GM18498 (cell line): ENCODE measurements around the gene PLPPR1.
"Not testable (repeated sequence)": the region's sequence is repeated elsewhere in the genome, so short reads cannot be mapped to it uniquely, and the experiment has no call there.

Experiments
- ATAC-seq: cut with Tn5 transposase; IDR thresholded peaks from one replicate; pipeline ENCODE4 v1.9.1; 2021; ENCODE audit warnings: mild to moderate bottlenecking, moderate library complexity; ENCODE audit not compliant: unreplicated experiment

PLPPR1 gene

DNA sequence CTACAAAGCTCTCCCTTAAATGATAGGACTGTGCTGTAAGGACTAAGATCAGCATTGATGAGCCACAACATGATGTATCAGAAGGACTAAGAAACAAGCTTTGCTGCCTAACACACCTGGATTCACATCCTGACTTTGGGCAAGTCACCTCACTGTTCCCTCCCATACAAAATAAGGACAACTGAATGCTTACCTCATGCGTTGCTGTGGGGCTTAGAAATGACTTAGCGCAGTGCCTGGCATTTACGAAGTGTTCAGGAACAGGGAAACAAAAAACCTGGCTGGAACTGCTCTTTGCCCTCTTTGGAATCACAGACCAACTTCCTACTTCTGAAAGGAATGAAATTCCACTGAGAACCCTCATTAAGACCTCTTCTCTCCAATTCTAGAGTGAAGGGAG is 242.6 kb downstream of the PLPPR1 start:
- no peak for ATAC-seq

DNA sequence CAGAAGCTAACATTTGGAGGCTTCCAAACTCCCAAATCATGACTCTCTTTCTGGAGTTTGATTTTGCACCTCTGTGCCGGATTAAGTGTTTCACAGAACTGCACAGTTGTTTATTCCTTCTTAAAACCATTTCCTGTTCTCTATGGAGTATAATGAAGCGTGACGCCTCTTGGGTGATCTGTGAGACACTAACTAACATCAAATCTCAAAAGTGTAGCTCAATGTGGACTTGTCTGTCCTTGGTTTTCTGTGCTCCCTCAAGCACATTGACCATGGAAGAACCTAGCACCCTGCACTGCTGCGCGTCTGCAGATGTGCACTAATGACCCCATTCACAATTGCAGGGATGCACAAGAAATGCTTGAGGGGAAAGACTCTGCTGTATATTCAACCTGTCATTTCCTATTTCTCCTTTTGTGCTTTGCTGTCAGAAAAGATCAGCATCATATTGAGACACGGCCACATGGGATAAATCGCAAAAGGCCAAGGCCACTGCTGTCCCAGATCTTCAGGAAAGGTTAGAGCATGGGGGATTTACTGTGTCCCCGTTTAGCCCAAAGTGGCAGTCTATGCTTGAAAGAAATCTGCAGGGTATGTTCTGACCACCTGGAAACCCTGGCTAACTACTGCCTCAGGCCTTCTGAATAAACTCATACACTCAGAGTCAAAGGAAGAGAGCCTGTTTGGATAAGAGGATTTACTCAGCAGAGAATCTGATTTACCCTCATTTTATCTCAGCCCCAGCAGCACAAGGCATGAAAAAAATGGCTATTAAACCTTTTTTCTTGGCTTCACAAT is 246.6 kb downstream of the PLPPR1 start:
- no peak for ATAC-seq

DNA sequence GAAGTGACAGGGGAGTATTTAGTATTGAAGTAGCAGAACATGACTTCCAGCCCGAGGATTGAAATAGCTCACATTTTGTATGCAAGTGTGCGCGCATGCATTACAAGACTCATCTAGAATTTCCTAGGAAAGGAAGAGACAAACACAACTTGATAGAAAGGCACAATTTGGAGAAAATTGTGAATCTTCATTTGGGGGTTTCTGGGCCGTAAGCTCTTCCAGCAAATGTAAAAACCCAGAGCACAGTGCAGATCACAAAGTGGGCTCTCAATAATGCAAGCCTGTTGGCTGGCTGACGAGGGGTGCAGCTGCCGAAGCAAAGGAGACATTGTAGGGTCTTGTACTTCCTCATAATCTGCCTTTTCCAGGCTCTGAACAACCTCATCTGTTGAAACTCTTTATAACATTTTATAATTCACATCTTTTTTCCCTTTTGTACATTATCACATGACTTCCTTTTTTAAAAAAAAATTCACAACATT is 247.3 kb downstream of the PLPPR1 start:
- ATAC-seq, result no peak

DNA sequence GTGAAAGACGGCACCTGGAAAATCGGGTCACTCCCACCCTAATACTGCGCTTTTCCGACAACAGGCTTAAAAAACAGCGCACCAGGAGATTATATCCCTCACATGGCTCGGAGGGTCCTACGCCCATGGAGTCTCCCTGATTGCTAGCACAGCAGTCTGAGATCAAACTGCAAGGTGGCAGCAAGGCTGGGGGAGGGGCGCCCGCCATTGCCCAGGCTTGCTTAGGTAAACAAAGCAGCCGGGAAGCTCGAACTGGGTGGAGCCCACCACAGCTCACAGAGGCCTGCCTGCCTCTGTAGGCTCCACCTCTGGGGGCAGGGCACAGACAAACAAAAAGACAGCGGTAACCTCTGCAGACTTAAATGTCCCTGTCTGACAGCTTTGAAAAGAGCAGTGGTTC is 262.5 kb downstream of the PLPPR1 start:
- ATAC-seq, result not testable (repeated sequence)

DNA sequence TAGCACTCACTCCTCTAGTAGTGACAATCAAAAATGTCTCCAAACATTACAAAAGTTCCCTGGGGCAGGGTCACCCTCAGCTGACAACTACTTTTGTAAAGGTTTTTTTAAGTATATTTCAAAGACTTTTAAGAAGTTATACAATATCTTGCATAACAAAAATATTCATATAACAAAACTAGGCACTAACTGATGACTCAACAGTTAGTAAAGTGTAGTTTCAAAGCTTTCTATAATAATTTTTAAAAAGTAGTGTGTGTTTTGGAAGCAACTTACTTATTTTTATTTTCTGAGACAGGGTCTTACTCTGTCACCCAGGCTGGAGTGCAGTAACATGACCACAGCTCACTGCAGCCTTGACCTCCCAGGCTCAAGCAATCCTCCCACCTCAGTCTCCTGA is 271.4 kb downstream of the PLPPR1 start:
- ATAC-seq, result no peak

DNA sequence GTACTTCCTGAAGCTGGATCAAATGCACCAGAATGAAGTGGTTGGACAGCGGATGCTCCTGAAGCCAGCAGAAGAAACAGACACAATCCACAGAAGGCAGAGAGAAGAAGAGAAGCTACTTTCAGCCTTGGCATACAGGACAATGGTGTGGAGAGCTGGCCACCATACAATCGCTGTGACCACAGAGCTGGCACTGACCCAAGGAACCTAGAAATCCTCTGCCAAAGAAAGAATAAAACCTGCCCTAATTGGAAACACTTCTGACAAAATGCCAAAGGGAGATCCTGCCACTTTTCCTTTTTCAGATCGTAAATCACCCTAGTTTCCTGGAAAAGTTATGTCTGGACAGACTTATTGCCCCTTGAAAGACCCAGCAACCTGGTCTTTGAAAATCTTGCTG is 278.5 kb downstream of the PLPPR1 start:
- no peak for ATAC-seq

DNA sequence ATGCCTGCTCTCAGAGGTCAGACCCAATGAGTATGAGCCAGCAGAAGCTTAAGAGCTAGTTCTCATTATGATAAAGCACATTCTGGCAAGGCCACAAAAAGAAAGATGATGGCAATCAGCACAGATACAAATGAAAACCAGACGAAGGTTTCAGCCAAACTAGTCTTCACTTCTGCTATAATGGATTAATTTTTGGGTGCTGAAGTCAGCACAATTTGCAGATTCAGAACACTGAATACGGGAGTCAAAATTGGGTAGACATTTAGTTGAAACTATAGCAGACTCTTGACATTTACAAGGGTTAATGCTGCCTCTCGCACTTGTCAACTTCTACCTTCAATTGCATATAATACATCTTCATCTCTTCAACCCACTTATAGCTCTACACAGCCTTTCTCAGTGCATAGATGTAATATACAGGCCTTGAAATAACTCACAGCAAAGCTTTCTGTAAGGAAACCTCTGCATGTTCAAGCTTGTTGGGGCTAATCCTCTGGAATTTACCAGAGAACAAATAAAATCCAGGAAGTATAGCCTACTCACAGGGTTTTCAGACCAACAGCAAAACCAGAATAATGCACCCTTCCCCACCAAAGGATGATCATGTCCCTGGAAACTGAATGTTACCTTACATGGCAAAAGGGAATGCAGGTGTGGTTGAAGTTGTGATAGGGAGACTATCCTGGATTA is 279.1 kb downstream of the PLPPR1 start:
- ATAC-seq, result no peak

DNA sequence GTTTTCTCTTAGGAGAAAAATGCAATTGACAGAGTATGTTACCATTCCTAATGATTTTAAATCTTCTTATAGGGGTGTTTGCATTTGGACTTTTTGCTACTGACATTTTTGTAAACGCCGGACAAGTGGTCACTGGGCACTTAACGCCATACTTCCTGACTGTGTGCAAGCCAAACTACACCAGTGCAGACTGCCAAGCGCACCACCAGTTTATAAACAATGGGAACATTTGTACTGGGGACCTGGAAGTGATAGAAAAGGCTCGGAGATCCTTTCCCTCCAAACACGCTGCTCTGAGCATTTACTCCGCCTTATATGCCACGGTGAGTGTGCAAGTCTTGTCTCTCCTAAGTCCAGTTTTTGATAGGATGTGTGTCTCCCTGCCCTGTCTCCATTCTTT is 280.6 kb downstream of the PLPPR1 start:
- no peak for ATAC-seq

DNA sequence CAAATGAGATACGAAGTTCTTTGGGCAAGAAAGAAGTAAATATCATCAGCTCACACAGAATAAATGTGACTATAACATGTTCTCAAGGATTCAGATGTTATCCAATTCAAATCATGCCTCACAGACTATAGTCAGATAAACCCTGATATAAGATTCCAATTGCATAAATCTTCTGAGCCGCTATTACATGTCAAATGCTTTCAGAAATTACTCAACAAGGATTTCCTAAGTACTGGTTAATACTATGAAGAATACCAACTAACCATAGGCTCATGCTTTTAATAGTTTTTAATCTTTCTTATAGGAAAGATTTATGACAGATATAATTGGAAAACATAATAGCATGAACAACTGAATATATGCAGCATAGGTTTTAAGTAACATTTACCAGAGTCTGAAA is 282.7 kb downstream of the PLPPR1 start:
- ATAC-seq, result no peak

DNA sequence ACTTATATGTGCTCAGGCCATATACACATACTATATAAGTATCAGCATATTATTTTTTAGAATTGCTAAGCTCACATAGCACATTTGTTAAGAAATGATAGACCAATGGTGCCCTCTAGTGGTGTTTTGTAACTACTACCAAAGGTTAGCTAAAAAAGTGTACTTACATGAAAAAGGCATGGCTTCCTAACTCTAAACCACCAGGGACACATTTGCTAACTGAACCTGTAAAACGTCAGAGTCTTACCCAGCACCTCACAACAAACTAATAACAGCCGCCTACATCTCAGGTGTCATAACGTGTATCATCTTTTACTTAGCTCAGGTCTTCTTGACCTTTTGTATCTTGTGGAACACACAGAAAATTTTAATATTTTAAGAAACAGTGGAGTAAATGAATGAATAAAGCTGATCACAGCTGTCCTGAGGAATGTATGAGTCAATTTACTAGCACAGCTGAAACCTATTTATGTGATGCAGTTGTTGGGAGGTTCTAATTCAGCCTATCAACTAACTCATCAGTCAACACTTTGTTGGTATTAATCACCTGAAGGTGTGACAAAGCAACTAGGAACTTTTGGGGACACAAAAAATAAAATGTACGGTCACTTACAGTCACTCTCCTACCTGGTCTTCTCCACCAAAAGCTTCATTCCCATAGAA is 283.4 kb downstream of the PLPPR1 start:
- peak; percentile 81 for ATAC-seq

DNA sequence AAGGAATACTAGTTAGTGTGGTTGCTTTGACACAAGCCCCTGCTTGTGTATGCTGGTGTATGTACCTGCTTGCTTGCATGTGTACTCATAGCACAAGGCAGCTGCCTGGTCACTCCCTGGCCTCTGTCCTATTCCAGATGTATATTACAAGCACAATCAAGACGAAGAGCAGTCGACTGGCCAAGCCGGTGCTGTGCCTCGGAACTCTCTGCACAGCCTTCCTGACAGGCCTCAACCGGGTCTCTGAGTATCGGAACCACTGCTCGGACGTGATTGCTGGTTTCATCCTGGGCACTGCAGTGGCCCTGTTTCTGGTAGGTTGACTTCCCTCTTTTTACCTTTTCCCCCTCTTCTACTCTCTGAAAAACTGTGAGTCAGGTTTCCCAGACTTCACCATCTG is 284.1 kb downstream of the PLPPR1 start:
- ATAC-seq, result no peak

DNA sequence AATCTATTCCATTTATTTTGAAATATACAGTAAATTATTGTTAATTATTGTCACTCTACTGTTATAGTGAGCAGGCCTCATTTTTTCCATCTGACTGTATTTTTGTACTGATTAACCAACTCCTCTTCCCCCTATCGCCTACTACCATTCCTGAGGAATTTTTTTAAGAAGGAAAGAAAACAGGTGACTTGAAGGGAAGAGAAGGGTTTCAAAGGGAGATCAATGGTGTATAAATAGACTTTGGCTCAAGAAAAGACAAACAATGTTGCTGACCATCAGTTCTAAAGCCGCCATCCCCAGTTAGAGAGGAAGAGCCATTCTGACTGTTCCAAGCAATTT is 286.6 kb downstream of the PLPPR1 start:
- no peak for ATAC-seq

DNA sequence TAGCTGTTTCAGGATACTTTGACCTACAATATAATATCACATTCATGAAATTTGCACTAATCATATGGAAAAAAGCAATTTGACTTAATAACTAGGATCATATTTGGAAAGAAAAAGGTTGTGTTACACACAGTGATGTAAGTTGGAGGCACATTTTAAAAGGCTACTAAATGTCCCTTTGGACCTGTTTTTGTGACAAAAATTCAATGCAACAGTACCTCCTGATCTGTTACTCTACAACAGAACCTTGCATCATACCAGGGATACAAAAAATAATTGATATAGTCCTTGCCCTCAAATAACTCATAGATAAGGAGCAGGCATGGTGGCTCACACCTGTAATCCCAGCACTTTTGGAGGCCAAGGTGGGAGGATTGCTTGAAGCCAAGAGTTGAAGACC is 289.2 kb downstream of the PLPPR1 start:
- no peak for ATAC-seq

DNA sequence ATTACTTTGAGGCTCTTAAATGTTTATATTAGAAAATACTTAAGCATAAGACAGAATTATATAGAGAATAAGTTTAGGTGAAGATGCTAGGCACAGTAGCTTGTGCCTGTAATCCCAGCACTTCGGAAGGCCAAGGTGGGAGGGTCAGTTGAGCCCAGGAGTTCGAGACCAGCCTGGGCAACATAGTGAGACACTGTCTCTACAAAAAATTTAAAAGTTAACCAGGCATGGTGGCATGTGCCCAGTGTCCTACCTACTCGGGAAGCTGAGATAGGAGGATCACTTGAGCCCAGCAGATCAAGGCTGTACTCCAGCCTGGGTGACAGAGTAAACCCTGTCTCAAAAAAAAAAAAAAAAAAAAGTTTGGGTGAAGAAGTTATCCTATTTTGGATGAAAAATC is 294.6 kb downstream of the PLPPR1 start:
- ATAC-seq, result no peak

DNA sequence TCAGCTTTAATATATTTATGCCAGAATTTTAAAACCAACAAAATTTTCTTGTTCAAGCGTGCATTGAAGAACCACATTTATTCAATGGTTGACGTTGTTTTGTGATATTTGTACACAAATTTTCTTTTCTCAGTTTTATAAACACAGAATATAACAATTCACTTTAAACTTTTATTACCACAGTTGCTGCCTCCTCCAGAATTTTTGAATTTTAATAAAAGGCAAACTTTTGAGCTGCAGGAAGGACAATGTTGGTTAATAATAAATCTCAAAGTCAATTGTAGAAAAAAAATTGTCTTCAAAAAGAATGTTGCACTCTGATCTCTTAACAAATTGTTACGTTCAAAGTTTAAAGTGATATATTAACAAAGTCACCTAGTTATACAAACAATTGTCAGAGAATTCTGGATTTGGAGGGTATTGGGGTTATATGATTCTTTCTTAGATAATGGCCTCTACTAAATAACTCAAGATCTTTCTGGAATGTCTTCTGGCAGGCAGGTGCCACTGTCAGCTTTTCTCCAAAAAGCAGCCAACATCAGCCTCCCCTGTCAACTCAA is 295.8 kb downstream of the PLPPR1 start:
- ATAC-seq, result no peak

DNA sequence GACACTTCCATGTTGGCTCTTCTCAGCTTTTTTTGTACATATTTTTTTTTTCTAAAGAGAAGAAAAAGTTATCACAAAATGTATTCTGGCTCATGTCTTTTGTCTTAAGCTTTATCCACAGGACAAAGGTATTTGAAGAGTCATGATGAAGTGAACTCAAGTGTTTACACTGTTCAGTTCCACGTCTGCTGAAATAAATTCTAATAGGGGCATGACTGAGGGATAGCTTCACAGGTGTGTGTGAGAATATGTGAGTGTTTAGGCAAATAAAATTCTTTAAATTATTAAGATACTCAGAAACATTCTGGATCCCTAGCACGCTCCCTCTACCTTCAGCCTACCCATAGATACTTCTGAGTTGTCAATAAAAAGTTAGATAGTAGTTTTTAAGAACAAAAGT is 296.5 kb downstream of the PLPPR1 start:
- ATAC-seq, result no peak

DNA sequence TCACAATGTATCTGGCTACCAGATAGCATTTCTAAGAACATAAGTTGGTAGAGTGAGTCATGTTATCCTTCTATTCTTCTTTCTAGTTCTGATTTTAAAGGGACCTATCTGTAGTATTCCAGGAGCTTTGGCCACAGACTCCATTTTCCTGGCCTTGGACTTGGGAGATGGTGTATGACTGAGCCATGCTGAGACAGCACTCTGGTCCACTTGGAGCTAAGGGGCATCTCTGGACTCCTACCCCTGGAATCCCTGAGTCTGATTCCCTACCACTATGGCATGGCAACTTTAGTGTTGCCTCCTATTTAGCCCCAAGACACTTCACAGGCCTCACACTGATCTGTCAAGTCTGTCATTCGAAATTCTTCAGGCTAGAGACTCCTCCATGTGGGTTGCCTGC is 297.5 kb downstream of the PLPPR1 start:
- ATAC-seq, result no peak

DNA sequence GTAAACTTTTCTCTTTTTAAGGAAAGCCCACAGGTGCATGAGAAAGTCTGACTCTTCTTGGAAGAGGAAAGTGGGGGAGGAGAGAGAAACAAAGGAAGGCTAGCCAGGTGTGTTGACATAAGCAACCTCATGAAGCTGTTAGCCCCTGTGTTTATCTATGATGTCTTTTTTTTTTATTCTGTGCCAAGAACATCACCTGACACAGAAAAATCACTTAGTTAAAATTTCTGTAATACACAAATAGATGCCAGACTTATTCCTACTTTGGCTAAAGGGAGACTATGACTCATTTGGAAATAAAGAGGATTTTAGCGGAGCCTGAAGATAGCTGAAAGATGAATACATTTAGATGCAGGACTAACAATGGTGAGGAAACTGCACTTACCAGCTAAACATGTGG is 298.0 kb downstream of the PLPPR1 start:
- no peak for ATAC-seq

DNA sequence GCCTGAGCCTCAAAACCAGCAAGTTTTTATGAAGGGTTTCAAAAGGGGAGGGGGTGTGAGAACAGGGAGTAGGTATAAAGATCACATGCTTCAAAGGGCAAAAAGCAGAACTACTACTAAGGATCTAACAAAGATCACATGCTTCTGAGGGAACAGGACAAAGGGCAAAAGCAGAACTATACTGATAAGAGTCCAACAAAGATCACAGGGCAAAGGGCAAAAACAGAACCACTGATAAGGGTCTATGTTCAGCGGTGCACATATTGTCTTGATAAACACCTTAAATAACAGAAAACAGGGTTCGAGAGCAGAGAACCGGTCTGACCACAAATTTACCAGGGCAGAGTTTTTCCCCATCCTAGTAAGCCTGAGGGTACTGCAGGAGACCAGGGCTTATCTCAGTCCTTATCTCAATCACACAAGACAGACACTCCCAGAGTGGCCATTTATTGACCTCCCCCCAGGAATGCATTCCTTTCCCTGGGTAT is 298.9 kb downstream of the PLPPR1 start:
- not testable (repeated sequence) for ATAC-seq

DNA sequence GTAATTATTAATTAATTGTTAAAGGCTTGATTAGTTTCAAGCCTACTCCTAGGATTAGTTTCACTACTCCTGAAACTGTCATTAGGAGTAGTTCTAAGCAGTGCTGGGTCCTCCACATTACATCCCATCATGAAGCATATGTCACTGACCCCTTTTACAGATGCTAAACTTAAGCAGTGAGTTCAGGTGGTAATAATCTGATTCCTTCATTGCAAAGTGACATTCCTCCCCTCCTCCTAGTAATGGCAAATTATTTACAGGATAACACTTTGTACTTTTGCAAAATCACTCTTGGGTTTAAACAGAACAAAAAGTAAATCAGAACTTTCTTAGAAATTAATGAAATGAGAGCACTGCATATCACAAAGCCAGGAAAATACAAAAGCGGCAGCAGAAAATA is 303.8 kb downstream of the PLPPR1 start:
- ATAC-seq, result no peak

DNA sequence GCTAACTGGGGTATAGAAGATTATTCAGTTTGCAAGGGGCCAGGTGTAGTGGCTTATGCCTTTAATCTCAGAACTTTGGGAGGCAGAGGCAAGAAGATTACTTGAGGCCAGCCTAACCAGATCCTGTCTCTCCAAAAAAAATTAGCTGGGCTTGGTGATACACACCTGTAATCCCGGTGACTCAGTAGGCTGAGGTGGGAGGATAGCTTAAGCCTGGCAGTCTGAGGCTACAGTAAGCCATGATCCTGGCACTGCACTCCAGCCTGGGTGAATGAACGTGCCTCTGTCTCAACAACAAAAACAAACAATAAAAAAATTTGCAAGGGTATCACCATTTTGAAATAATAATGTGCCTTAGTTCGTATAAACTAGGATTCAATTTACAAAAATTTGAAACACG is 305.0 kb downstream of the PLPPR1 start:
- ATAC-seq, result no peak
